ENCODE results near the gene RBPJL.

The RBPJL gene, protein sequence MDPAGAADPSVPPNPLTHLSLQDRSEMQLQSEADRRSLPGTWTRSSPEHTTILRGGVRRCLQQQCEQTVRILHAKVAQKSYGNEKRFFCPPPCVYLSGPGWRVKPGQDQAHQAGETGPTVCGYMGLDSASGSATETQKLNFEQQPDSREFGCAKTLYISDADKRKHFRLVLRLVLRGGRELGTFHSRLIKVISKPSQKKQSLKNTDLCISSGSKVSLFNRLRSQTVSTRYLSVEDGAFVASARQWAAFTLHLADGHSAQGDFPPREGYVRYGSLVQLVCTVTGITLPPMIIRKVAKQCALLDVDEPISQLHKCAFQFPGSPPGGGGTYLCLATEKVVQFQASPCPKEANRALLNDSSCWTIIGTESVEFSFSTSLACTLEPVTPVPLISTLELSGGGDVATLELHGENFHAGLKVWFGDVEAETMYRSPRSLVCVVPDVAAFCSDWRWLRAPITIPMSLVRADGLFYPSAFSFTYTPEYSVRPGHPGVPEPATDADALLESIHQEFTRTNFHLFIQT

DNA sequence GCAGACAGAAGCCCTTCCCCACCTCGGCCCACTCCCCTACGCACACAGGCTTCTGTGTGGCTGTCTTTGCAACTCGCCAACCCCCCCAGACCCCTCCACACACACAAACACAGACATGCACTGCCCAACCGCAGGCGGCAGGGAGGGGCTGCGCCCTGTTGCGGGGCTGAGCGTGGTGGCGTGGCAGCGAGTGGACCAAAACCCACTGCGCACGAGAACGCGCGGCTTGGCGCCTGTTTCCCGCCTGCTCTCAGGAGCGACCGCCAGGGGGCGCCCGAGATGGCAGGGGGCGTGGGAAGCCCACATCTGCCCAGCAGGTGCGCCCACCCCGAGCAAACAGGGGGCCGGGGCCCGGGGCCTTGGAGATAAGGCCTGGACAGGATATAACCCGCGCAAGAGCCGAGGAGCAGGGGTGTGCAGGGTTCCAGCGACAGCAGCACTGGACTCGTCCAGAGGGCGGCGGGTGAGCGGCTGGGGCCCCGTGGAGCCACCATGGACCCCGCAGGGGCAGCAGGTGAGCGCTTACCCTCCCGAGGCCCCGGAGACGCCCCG, at the start of gene RBPJL:
Gene RBPJL (plus strand): TSS at position 410 of the 552 bp plus-strand sequence. CDS start 83 bp downstream, at position 493.
- peak in 5 of 6 experiments; percentile 17 to 24 (median 21) for DNase-seq

DNA sequence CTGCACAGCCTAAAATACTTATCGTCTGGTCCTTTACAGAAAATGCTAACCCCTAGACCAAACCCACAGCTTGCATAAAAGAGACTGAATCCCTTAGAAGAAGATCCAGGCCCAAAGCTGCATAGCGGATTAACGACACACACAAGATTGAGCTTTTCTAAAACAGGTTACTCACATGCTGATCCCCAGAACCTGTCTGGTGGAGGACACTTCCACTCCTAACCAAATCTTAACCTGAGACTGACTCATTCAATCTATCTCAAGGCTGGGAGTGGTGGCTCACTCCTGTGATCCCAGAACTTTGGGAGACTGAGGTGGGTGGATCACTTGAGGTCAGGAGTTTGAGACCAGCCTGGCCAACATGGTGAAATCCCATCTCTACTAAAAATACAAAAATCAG, 49.5 kb upstream of the RBPJL start:
- DNase-seq: no peak

DNA sequence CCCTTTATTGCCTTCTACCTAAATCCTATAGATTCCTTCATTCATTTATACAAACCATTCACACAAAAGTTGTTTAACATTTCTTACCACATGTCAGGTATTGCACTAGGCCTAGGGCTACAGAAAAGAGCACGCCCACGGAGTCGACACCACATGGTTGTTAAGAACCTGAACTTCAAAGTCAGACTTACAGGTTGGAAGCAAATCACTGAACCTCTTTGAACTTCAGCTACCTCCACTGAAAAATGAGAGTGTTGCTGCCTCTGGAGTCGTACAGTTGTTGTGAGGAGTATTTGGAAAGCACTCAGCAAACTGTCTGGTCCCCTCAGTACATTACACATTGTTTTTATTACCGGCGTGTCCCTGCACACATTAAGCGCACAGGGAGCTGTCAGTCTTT, 48.9 kb upstream of the RBPJL start:
- DNase-seq: no peak

DNA sequence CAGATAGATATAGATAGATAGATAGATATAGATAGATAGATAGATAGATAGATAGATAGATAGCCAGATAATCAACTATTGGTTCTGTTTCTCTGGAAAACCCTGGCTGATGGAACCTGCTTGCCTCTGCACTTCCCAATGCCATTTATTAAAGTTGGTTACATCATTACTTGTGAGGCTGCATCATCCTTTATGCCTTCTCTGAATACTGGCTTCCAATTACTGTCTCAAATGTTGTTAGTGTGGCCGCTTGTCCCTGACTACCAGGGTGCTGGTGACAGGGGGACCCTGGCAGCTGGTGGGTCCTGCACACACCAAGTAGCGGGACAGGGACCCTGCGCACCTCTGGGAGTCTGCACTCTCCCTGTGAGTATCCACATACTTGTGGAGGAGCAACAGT, 48.4 kb upstream of the RBPJL start:
- DNase-seq: no peak

DNA sequence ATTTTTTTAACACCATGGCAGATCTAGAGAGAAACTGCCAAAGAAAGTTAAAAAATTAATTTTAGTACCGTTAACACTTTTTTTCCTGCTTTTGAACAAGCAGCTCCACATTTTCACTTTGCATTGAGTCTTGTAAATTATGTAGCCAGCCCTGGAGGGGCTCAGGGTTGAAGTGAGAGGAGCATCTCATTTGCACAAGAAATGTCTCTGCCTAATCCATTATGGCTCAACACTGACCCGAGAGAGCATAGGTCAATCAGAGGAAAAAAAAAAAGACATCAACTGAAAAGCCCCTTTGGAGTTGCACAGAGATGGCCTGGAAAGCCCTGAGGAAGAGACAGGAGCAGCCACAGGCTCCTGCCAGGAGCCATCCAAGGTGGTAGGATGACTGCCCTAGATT, 48.0 kb upstream of the RBPJL start:
- DNase-seq: no peak

DNA sequence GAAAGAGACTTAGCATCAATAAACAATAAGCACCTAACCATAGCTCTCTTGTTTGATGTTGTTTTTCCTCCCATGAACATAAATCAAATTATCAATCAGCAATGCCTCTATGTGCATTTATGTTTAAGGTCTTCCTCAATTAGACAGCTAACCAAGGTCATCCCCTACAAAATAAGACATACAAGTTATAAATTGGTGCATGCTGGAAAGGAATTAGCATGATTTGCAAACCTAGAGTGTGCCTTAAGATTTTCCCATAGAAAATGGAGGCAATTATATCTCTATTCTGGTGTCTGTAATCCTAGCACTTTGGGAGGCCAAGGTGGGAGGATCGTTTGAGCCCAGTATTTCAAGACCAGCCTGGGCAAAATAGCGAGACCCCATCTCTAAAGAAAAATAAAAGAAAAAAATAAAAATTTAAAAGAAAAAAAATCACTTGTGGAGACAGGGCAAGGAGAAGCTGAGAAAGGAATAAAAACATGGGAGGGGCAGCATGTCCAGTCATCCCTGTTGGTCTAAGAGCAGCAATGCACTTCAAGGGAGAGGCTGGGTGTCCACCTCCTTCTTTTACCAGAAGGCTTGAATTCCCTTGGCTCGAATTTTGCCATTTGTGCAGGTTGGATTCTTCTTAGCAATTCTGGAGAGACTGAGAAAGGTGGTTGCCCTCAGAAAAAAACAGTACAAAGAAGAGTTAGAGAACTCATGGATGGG, 42.9 kb upstream of the RBPJL start:
- no peak for DNase-seq

DNA sequence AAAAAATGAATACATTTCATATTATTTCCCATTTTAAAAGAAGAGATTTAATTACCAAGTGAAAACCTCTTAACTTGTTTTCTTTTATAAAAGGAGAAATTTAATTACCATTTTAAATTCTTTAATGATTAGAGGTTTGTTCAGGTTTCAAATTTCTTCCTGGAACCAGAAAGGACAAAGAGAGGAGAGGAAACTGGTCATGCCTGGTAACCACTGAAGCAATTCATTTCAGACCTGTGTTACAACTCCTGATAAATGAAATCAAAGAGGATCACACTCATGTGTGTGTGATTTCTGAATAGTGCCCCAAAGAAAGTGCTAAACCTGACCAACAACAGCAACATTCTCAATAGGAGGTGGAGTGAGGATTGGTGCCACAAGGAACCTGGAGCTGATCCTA, 39.7 kb upstream of the RBPJL start:
- DNase-seq: no peak

DNA sequence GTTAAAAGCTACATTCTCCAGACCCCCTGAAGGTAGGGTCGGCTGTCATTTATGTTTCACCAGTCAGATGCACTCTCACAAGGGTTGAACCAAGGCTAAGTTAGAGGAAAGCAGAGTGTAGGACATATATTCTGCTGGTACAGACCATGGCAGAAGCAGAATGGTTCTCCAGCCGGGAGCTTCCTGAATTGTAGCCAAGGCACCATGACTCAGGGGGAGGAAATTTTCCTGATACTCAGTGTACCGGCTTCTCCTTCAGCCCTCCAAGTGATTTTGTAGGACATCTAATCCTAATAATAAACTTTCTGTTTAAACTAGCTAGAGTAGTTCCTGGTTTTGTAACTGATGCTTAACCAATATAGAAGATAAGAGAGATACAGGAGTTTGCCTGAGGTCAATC, 38.1 kb upstream of the RBPJL start:
- DNase-seq: no peak

DNA sequence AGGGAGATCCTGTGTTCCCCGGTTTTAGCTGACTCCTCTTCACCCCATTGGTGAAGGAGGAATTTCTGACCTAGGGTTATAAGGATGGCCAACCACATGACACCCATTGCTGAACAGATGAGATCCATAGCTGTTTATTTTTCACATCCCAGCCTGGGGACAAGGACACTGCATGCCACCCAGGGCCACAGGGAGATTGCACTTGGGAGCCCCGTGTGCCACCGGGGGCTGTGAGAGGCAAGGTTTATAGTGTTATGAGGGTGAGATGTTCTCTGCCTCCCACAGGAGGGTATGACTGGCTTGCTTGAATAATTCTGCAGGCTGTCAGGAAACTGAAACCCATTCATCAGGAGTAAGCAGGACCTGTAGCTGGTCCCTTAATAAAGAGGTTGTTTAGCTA, 37.6 kb upstream of the RBPJL start:
- no peak for DNase-seq

DNA sequence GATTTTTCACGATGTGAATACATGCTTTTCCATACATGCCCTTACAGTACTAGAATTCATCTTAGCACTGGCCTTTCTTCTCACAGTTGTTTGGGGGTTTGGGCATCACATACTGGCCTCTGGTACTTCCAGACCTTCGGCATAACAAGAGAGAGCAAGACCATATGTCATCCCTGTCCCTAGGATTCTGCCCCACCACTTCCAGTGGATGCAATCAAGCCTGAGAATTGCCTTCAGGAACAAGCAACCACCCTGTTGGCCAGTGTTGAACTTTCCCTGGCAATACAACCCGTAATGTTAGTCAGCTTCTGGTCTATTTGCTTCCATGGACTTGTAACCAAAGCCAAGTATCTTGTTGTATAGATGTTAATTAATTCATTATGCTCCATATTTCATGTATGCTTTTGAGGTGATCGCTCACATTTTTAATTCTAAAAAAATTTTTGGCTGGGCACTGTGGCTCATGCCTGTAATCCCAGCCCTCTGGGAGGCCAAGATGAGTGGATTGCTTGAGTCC, 36.8 kb upstream of the RBPJL start:
- no peak for DNase-seq

DNA sequence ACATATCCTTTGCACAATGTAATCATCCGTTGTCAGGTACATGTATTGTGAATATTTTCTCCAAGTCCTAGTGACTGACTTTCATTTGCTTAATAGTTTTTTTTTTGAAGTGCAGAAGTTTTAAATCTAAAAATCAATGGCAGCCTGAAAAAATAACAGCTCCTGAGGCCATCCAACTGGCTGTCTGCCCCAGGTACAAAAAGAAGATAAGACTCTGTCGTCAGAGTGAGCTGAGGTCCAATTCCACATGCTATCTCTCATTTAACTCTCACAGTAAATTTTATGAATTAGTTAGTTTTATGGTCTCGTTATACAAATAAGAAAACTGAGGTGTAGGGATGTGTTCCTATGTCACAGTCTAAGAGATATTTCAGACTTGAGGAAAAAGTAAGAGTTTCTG, 31.3 kb upstream of the RBPJL start:
- DNase-seq: no peak

DNA sequence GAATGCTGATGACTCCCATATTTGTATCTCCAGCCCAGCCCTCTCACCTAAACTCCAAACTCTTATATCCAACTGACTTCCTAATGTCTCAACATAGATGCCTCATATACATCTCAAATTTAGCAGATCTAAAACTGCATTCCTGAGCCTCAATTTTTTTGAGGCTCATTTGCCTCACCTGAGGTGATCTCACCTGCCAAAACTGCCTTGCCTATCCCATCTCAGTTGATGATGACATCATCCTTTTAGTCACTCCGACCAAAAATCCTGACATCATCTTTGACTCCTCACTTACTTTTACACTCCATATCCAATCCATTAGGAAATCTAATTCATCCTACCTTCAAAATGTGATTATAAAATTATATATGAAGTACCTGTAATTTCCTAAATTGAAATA, 26.6 kb upstream of the RBPJL start:
- DNase-seq: no peak

DNA sequence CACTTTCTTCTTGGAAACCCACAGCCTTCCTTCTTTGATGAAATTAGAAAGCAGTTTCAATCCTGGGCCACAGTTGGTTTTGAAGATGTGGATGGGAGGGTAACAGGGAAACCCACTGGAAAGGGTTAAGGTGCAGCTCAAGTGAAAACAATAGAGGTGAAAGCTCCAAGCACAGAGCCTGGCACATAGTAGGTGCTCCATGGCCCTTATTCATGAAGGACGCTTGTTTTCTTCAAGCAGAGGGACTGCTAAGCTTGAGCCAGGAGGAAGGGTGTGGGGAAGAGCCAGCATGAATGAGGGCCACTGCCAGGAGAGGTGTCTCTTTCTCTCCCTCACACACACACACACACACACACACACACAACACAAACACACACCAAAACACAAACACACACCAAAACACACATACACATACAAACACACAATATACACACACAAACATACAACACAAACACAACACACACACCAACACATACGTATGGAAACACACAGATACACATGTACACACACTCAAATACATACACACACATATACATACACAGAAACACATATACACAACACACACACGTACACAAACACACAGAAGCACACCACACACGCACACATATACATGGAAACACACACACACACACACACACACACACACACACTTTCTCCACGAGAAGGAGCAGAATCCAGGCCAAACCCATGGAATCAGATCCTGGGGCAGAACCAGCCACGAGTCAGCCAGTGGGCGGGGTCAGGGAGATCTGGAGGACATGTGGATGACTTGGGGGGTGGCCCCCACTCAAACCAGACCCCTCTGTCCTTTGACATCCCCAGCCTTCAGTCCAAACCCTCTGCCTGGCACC, 23.7 kb upstream of the RBPJL start:
- no peak for DNase-seq

DNA sequence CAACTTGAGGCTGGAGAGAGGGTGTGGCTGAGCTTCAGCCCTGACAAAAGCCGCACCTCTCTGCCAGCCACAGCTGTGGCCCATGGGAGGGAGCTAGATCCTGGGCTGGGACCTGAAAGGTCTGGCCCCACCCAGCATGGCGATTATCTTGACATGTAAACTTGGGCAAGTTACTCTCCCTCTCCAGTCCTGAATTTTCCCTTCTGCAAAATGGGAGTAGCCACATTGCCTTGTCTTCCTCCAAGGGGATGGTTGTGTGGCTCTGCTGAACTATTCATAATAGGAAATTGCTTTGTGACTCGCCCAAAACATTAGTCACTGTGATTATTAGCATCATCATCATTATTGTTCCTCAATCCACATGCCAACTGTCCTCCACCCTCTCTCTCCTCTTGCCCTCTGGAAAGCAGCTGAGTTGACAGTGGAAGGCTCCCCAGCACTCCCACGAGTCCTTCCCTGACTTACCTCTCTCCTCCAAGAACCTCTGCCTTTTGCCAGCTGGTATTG, 23.0 kb upstream of the RBPJL start:
- DNase-seq: no peak

DNA sequence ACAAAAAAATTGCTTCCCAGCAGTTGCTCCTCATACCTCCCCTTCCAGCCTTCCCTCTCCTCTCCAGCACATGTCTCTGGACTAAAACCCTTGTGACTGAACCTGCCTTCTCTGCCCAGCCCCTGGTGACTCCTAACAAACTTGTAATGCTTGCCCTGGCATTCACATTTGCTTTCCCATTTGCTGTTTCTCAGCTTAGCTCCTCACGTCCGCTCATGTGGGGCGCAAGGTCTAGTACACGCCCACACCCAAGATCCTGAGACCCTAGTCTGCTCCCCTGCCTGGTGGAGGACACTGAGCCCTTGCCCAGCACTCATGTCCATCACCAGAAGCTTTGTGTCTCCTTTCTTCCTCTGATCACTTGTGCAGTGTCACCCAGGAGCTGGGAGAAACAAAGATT, 18.3 kb upstream of the RBPJL start:
- no peak for DNase-seq

DNA sequence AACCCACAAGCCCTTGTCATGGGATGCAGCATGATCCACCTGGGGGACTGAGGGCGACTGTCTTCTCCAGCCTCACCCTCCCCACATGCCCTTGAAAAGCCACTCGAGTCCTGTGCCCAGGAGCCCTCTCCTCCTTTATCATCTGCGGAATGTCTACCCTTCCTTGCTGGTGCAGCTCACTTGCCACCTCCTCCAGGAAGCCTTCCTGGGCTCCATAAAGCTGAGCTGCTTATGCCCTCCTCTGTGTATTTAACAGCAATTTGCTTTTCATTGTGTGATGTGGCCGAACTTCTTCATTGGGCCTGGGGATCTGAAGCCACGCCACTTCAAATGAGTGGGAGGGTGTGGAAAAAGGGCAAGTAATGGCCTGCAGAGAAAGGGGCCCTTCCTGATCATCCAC, 17.8 kb upstream of the RBPJL start:
- DNase-seq: no peak

DNA sequence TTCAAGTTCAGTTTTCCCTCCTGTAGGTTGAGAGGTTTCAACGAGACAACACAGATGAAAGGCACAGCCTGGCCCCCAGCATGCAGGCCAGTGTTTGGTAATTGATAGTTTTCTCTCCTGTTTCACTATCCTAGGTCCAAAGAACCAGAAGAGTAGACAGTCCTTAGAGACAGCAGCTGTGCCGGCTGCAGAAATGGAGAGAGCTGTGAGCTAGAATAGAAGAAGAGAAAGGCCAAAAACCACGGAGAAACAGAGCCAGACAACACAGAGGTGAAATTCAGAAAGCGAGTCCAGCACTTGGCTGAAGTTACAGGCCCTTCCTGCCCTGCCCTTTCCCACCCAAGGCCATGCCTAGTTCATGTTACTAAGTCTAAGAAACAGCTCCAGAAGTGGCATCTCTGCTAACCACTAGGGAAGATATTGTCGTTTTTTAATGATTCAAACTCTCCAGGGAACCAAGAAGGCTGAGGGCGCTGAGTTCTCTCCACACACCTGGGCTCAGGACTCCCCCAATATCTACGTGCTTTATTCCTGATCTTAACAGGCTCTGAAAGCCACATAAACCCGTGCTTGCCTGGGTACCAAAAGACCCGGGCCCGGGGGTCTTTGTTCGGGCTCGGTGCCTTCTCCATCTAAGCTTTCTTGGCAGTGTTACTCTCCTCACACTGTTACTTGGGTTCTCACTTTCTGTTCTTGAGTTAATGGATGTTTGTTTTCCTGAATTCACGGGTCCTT, 16.5 kb upstream of the RBPJL start:
- no peak for DNase-seq

DNA sequence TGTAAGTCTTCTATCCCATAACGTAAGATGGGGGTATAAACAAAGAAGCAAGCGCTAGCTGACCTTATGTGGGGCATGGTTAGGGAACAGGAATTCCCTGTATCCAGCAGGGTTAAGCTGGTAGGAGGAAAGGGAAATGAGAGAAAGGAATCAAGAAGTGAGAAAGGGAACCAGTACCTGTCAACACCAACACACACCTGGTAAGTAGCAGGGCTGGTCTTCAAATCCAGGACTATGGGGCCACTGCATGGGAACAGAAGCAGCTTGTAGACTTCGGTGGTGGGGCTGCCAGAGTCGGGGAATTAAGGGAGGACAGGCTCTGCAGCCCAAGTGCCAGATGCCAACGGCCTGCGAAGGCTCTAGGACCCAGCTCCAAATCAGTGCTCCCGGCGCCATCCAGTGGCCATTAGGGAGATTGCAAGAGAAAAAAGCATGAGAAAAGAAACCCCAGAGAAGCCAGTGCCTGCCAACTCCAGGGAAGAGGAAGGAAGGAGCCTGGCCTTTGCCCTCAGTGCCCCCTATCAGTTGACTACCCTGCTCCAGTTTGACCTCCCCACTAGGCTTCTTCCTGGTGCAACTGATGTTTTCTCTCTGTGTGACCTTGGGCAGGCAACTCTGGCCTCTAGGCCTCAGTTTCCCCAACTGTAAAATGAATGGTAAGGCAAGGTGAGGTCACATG, 15.8 kb upstream of the RBPJL start:
- peak in 5 of 6 experiments; percentile 16 to 69 (median 41) for DNase-seq

DNA sequence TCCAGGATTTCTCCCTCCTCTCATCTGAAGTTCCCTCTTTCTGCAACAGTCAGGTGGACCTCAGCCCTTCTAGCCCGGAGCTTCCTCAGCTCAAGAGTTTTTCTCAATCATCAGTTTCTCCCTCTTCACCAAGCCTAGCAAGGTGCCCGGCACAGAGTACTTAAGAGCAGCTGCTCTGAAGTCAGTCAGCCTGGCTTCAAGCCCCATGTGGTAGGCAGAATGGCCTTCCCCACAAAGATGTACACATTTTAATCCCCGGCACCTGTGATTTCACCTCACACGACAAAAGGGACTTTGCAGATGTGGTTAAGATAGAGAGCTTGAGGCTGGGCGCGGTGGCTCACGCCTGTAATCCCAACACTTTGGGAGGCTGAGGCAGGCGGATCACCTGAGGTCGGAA, 15.1 kb upstream of the RBPJL start:
- DNase-seq: no peak

DNA sequence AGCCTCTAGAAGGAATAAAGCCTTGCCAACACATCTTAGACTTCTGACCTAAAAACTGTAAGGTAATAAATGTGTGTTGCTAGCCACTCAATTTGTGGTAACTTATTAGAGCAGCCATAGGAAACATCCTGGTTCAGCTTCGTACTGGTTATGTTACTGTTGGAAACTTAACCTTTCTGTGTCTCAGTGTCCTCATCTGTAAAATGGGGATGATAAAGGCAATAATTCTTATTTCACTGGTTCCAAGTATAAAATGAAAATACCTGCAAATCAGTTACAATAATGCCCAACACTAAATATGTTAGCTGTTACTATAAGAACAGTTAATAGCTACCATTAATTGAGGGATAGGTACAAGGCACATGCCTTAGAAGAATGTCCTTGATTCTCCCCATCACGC, 14.3 kb upstream of the RBPJL start:
- DNase-seq: no peak

Measured in stimulated activated naive CD4-positive, alpha-beta T cell (primary cell).